OCI-LY7 (cell line): Measurements from ENCODE around the gene AKAP12. TPM values are rescaled to one million over a fixed set of nuclear protein-coding genes. Genes with fewer than 3 reads are reported as not detected.

ENCODE experiments used
- BruUV-seq: library from RNA; stranded (reverse); fragments of 400-500 nt; replicated peaks from 2 replicates; lab custom pipeline; 2021; lab: Mats Ljungman, UMichigan
- CTCF ChIA-PET: fragments of 300-600 bp; sonication (Branson Sonifier 250); formaldehyde crosslinking; loops from one replicate; lab custom pipeline; 2022; ENCODE audit warnings: antibody characterized with exemption; ENCODE audit not compliant: unreplicated experiment; lab: Charles Lee
- POLR2A ChIA-PET: fragments of 300-600 bp; sonication (Branson Sonifier 250); formaldehyde crosslinking; loops from one replicate; lab custom pipeline; 2022; ENCODE audit warnings: antibody characterized with exemption; lab: Charles Lee
- DNase-seq: peaks from one replicate; pipeline ENCODE4 v3.0.0-alpha.2; 2015; ENCODE audit warnings: low spot score
- H2AFZ ChIP-seq: fragments of 200-600 bp; sonication (generic), shearing (Covaris generic); 2 replicates; pipeline ENCODE4 v1.6.1; 2014; ENCODE audit warnings: mild to moderate bottlenecking, antibody characterized with exemption, low read length, moderate library complexity
- H3K27ac ChIP-seq: fragments of 200-600 bp; sonication (generic); 2 replicates; pipeline ENCODE4 v1.5.1; 2014; ENCODE audit warnings: mixed run types, low read depth, mild to moderate bottlenecking, moderate library complexity, low read length, inconsistent platforms; ENCODE audit not compliant: poor library complexity, severe bottlenecking
- H3K36me3 ChIP-seq: fragments of 200-600 bp; sonication (generic); 2 replicates; pipeline ENCODE4 v1.6.1; 2014; ENCODE audit warnings: mild to moderate bottlenecking, antibody characterized with exemption, low read length, moderate library complexity, mixed read lengths; ENCODE audit not compliant: insufficient read depth
- H3K4me1 ChIP-seq: fragments of 200-600 bp; sonication (generic); 2 replicates; pipeline ENCODE4 v1.5.1; 2014; ENCODE audit warnings: mild to moderate bottlenecking, low read length; ENCODE audit not compliant: insufficient read depth, poor library complexity, severe bottlenecking
- H3K4me2 ChIP-seq: fragments of 200-600 bp; sonication (generic); 2 replicates; pipeline ENCODE4 v1.6.1; 2014; ENCODE audit warnings: mild to moderate bottlenecking, low read length
- H3K4me3 ChIP-seq: fragments of 200-600 bp; sonication (generic); 2 replicates; pipeline ENCODE4 v1.5.1; 2014; ENCODE audit warnings: mild to moderate bottlenecking, low read depth, low read length; ENCODE audit not compliant: poor library complexity, severe bottlenecking
- H3K79me2 ChIP-seq: fragments of 200-600 bp; sonication (generic); 2 replicates; pipeline ENCODE4 v1.6.1; 2016; ENCODE audit warnings: low read depth, mild to moderate bottlenecking, low read length, moderate library complexity, mixed read lengths; ENCODE audit not compliant: insufficient read depth
- H3K9me2 ChIP-seq: fragments of 200-600 bp; sonication (generic); 2 replicates; pipeline ENCODE4 v1.6.1; 2016; ENCODE audit warnings: mild to moderate bottlenecking, low read length, mixed read lengths; ENCODE audit not compliant: insufficient read depth
- H3K9me3 ChIP-seq: fragments of 200-600 bp; sonication (generic); 2 replicates; pipeline ENCODE4 v1.6.1; 2014; ENCODE audit warnings: mild to moderate bottlenecking, mixed run types, low read length, mixed read lengths
- H4K20me1 ChIP-seq: fragments of 200-600 bp; sonication (generic); 2 replicates; pipeline ENCODE4 v1.6.1; 2014; ENCODE audit warnings: mild to moderate bottlenecking, antibody characterized with exemption, low read length, moderate library complexity, mixed read lengths; ENCODE audit not compliant: insufficient read depth
- CTCF ChIP-seq: fragments of 200-600 bp; sonication (generic); conservative IDR thresholded peaks from 2 replicates; pipeline ENCODE4 v1.5.1; 2014; ENCODE audit warnings: mild to moderate bottlenecking, antibody characterized with exemption, low read length, moderate library complexity, mixed read lengths
- EZH2phosphoT487 ChIP-seq: fragments of 200-600 bp; sonication (generic); IDR thresholded peaks from 2 replicates; pipeline ENCODE4 v1.6.1; 2018; ENCODE audit warnings: low read depth, borderline replicate concordance, mild to moderate bottlenecking, mixed run types, antibody characterized with exemption, low read length, moderate library complexity, mixed read lengths
- intact Hi-C: fragments of 100-400 bp; cut with micrococcal nuclease; formaldehyde crosslinking; loops from one replicate; pipeline ENCODE4 v1.10.0; 2022; ENCODE audit not compliant: unreplicated experiment
- total RNA-seq, 2 experiments: library from RNA; depleted of rRNA in 1 of 2; stranded (reverse); fragments of >200 nt in 1 of 2; shearing (Covaris generic) in 1 of 2; gene quantifications; 2 replicates each; pipeline ENCODE4 v1.2.3, GENCODE V29; 2014 to 2022

AKAP12 gene
- total RNA-seq, 2 experiments from 2014 or later = 0.23 TPM; not detected in 1

DNA sequence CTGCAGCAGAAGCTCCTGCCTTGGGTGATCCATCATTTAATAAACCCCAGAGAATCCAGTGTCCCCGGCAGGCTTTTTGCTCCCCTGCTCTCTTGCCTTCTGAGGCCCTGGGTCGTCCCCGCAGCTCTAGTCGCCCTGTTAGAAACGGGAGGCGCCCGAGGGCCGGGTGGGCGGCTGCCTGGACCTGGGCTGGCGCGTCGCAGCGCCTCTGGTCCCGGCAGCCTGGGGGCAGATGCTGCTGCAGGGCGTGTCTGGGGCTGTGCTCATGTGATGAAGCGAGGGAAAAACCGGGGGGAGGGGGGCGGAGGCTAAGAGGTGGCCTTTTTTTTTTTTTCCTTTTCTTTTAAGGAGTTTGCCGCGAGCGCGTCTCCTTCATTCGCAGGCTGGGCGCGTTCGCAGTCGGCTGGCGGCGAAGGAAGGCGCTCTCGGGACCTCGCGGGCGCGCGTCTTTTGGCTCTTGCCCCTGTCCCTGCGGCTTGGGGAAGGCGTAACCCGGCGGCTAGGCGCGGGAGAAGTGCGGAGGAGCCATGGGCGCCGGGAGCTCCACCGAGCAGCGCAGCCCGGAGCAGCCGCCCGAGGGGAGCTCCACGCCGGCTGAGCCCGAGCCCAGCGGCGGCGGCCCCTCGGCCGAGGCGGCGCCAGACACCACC lies 394 bp downstream of the AKAP12 start:
- ChIA-PET POLR2A (no interaction called here), CTCF (no interaction called here)
- no peak for TF ChIP-seq EZH2phosphoT487
- no peak for TF ChIP-seq CTCF
- no peaks in the 10 kb centered on the region for H3K4me1 ChIP-seq
- no peak for DNase-seq
- H2AFZ ChIP-seq = no peak overlapping the region
- no TSS peak for BruUV-seq
- H3K79me2 ChIP-seq = no peaks in the 10 kb centered on the region
- no peak overlapping the region for H3K4me2 ChIP-seq
- no peaks in the 10 kb centered on the region for H3K9me3 ChIP-seq
- H3K27ac ChIP-seq = no peak overlapping the region
- no peaks in the 10 kb centered on the region for H3K9me2 ChIP-seq
- H3K36me3 ChIP-seq = no peaks in the 10 kb centered on the region
- no peaks in the 10 kb centered on the region for H4K20me1 ChIP-seq
- intact Hi-C loops = no loop called here
- H3K4me3 ChIP-seq = no peak overlapping the region

GRCh38 chr6:151240791-151241642 lies 1.2 kb downstream of the AKAP12 start:
- Histone ChIP-seq H4K20me1 (no peaks in the 10 kb centered on the region), H3K9me2 (no peaks in the 10 kb centered on the region), H3K4me3 (no peak overlapping the region), H3K9me3 (no peaks in the 10 kb centered on the region), H3K36me3 (no peaks in the 10 kb centered on the region), H2AFZ (no peak overlapping the region), H3K4me1 (no peaks in the 10 kb centered on the region), H3K4me2 (no peak overlapping the region), H3K79me2 (no peaks in the 10 kb centered on the region), H3K27ac (no peak overlapping the region)
- CTCF ChIA-PET = no interaction called here
- intact Hi-C loops = no loop called here
- DNase-seq = no peak
- POLR2A ChIA-PET = no interaction called here
- no TSS peak for BruUV-seq
- TF ChIP-seq EZH2phosphoT487 = no peak
- TF ChIP-seq CTCF = no peak

DNA sequence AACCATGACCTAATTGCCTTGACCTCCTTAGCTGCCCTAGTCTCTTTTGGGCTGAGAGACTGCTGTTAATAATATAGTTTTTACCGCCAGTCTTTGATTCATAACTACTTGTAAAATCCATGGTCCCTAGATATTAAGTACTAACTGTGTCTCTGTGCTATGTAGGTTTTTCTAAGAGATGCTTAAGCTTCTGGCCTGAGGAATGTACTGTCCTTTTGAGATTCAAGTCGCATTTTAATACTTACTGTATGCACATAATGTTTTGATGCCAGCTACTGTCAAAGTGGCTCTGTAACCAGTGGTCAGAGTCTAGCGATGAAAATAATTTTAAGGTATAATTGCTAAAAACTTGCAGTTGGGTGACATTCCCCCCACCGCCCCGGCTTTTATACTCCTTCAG lies 2.1 kb downstream of the AKAP12 start:
- H4K20me1 ChIP-seq = no peaks in the 10 kb centered on the region
- POLR2A ChIA-PET = no interaction called here
- CTCF ChIA-PET = no interaction called here
- no peak overlapping the region for H3K4me2 ChIP-seq
- no peak overlapping the region for H2AFZ ChIP-seq
- intact Hi-C loops = no loop called here
- no peaks in the 10 kb centered on the region for H3K79me2 ChIP-seq
- no peak overlapping the region for H3K4me3 ChIP-seq
- no peaks in the 10 kb centered on the region for H3K9me3 ChIP-seq
- H3K4me1 ChIP-seq = no peaks in the 10 kb centered on the region
- H3K27ac ChIP-seq = no peak overlapping the region
- no peaks in the 10 kb centered on the region for H3K9me2 ChIP-seq
- TF ChIP-seq EZH2phosphoT487 = no peak
- no peak for TF ChIP-seq CTCF
- BruUV-seq = no TSS peak
- H3K36me3 ChIP-seq = no peaks in the 10 kb centered on the region
- DNase-seq = no peak
